GM23338 (cell line): ENCODE data around the gene POR. TPM values are rescaled to one million over a fixed set of nuclear protein-coding genes. Genes with fewer than 3 reads are reported as not detected.

Source experiments
- ATAC-seq: fragments of 200-7000 bp; cut with Tn5 transposase; 3 replicates; pipeline ENCODE4 v1.9.1; 2020
- DNase-seq: peaks from one replicate; pipeline ENCODE4 v3.0.0-alpha.2; 2015; ENCODE audit warnings: low spot score
- H2AFZ ChIP-seq: fragments of 200-600 bp; sonication (generic); 2 replicates; pipeline ENCODE4 v1.8.0; 2016; ENCODE audit warnings: antibody characterized with exemption, mild to moderate bottlenecking, moderate library complexity
- H3F3A ChIP-seq: fragments of 200-600 bp; sonication (generic); replicated peaks from 2 replicates; pipeline ENCODE4 v1.8.0; 2017; ENCODE audit warnings: antibody characterized with exemption, mixed run types, low read depth
- H3K27ac ChIP-seq: fragments of 200-600 bp; sonication (generic); 2 replicates; pipeline ENCODE4 v1.6.1; 2016; ENCODE audit warnings: low read depth
- H3K27me3 ChIP-seq: fragments of 200-600 bp; sonication (generic); 2 replicates; pipeline ENCODE4 v1.8.0; 2016; ENCODE audit warnings: mild to moderate bottlenecking, mixed run types, moderate library complexity; ENCODE audit not compliant: insufficient read depth
- H3K36me3 ChIP-seq: fragments of 200-600 bp; sonication (generic); 2 replicates; pipeline ENCODE4 v1.8.0; 2016; ENCODE audit warnings: mild to moderate bottlenecking; ENCODE audit not compliant: insufficient read depth
- H3K4me1 ChIP-seq: fragments of 200-600 bp; sonication (generic); 2 replicates; pipeline ENCODE4 v1.8.0; 2016; ENCODE audit warnings: mild to moderate bottlenecking, moderate library complexity; ENCODE audit not compliant: insufficient read depth
- H3K4me2 ChIP-seq: fragments of 200-600 bp; sonication (generic); 2 replicates; pipeline ENCODE4 v1.7.1; 2017; ENCODE audit warnings: mixed run types
- H3K4me3 ChIP-seq: fragments of 200-600 bp; sonication (generic); 2 replicates; pipeline ENCODE4 v1.6.1; 2016; ENCODE audit warnings: mixed run types
- H3K79me2 ChIP-seq: fragments of 200-600 bp; sonication (generic); replicated peaks from 2 replicates; pipeline ENCODE4 v1.8.0; 2017; ENCODE audit warnings: mild to moderate bottlenecking; ENCODE audit not compliant: insufficient read depth
- H3K9me2 ChIP-seq: fragments of 200-600 bp; sonication (generic); 2 replicates; pipeline ENCODE4 v1.8.0; 2017; ENCODE audit not compliant: insufficient read depth
- H4K20me1 ChIP-seq: fragments of 200-600 bp; sonication (generic); replicated peaks from 2 replicates; pipeline ENCODE4 v1.8.0; 2017; ENCODE audit warnings: mild to moderate bottlenecking; ENCODE audit not compliant: insufficient read depth
- H3K27ac Mint-ChIP-seq: 2 replicates; pipeline ENCODE4 v1.8.0; 2020; ENCODE audit warnings: inconsistent platforms, mild to moderate bottlenecking, moderate library complexity, mixed read lengths
- H3K27me3 Mint-ChIP-seq: 3 replicates; pipeline ENCODE4 v1.8.0; 2022; ENCODE audit warnings: low read depth, mild to moderate bottlenecking, moderate library complexity, mixed read lengths, inconsistent platforms; ENCODE audit not compliant: insufficient read depth, poor library complexity
- H3K36me3 Mint-ChIP-seq: 3 replicates; pipeline ENCODE4 v1.8.0; 2021; ENCODE audit warnings: low read depth, mild to moderate bottlenecking, inconsistent platforms, moderate library complexity, mixed read lengths
- H3K4me1 Mint-ChIP-seq: 3 replicates; pipeline ENCODE4 v1.8.0; 2020; ENCODE audit warnings: mild to moderate bottlenecking, inconsistent platforms, mixed read lengths
- H3K4me3 Mint-ChIP-seq: 3 replicates; pipeline ENCODE4 v1.8.0; 2021; ENCODE audit warnings: moderate library complexity, mild to moderate bottlenecking, inconsistent platforms, mixed read lengths
- H3K9me3 Mint-ChIP-seq: 3 replicates; pipeline ENCODE4 v1.8.0; 2020; ENCODE audit warnings: moderate library complexity, mild to moderate bottlenecking, inconsistent platforms, mixed read lengths
- ETS1 ChIP-seq: IDR thresholded peaks from 2 replicates; pipeline ENCODE4 v1.6.1; 2016; ENCODE audit warnings: antibody characterized with exemption
- EZH2 ChIP-seq: fragments of 200-600 bp; sonication (generic); IDR thresholded peaks from one replicate; pipeline ENCODE4 v1.8.0; 2017; ENCODE audit warnings: antibody characterized with exemption, mild to moderate bottlenecking, low read depth; ENCODE audit not compliant: unreplicated experiment
- EZH2phosphoT487 ChIP-seq: fragments of 200-600 bp; sonication (generic); IDR thresholded peaks from one replicate; pipeline ENCODE4 v1.8.1; 2018; ENCODE audit warnings: antibody characterized with exemption; ENCODE audit not compliant: unreplicated experiment
- JUNB ChIP-seq: IDR thresholded peaks from one replicate; pipeline ENCODE4 v1.6.1; 2016; ENCODE audit warnings: antibody characterized with exemption; ENCODE audit not compliant: unreplicated experiment
- NANOG ChIP-seq: IDR thresholded peaks from 2 replicates; pipeline ENCODE4 v1.6.1; 2016; ENCODE audit warnings: antibody characterized with exemption, borderline replicate concordance
- POLR2AphosphoS5 ChIP-seq: IDR thresholded peaks from 2 replicates; pipeline ENCODE4 v1.6.1; 2016; ENCODE audit warnings: antibody characterized with exemption, low read depth
- STAT1 ChIP-seq: IDR thresholded peaks from one replicate; pipeline ENCODE4 v1.6.1; 2016; ENCODE audit warnings: antibody characterized with exemption; ENCODE audit not compliant: unreplicated experiment
- ZNF114 ChIP-seq: fragments of 250-450 bp; sonication (Bioruptor Pico); IDR thresholded peaks from 2 replicates; pipeline ENCODE4 v1.5.0; 2020; ENCODE audit warnings: mild to moderate bottlenecking, moderate library complexity
- ZNF331 ChIP-seq: fragments of 250-450 bp; sonication (Bioruptor Pico); IDR thresholded peaks from 2 replicates; pipeline ENCODE4 v1.5.0; 2020; ENCODE audit warnings: low read depth, mild to moderate bottlenecking, moderate library complexity
- polyA plus RNA-seq: library from polyadenylated mRNA; unstranded; fragments of >200 nt; fragmentation: Nextera tagmentation; extraction: Ambion mirVana; gene quantifications from 2 replicates; pipeline ENCODE4 v1.2.1, GENCODE V29; 2016
- total RNA-seq: library from RNA; depleted of rRNA; stranded (reverse); fragments of >200 nt; shearing (Covaris generic); gene quantifications from 2 replicates; pipeline ENCODE4 v1.2.3, GENCODE V29; 2014
- TF ChIP-seq, protein P1 (sequence below): fragments of 250-450 bp; sonication (Bioruptor Pico); IDR thresholded peaks from 2 replicates; pipeline ENCODE4 v1.5.0; 2020; ENCODE audit warnings: mild to moderate bottlenecking, moderate library complexity
- TF ChIP-seq, protein P2 (sequence below), 2 experiments: fragments of 200-600 bp in 1 of 2; sonication (generic) in 1 of 2; conservative IDR thresholded peaks; 2 replicates each; pipeline versions ENCODE4 v1.5.1 to v1.6.1; 2016 to 2017; ENCODE audit warnings: antibody characterized with exemption in 2 of 2, low read depth in 2 of 2, mild to moderate bottlenecking in 2 of 2, moderate library complexity in 1 of 2
- TF ChIP-seq, protein P3 (sequence below): IDR thresholded peaks from one replicate; pipeline ENCODE4 v1.6.1; 2018; ENCODE audit warnings: antibody characterized with exemption; ENCODE audit not compliant: unreplicated experiment

The POR gene
- total and polyA plus RNA-seq, 2 experiments from 2014 or later: 126 to 164 TPM

DNA sequence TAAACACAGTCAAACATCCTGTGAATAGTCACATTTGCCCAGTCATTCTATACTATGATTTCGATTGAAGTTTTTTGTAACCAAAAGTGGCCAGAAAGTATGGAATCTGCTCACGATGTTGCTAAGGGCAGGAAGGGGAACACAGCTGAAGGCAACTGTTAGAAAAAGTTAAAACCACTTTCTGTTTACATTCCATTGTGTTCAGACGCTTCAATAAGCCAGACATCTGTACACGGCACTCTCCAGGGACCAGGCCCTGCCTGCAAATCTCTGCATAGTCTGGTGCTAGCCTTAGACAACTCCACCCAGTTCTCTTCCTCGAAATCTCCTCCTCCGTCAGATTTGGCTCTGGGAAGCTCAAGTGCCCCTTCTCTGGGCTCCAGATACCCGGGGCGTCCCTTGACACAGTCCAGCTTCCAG is 96.5 kb downstream of the POR start:
- Histone ChIP-seq H3K27ac (no peak overlapping the region), H3K4me1 (no peaks in the 10 kb centered on the region), H3K9me2 (no peaks in the 10 kb centered on the region), H3K4me3 (no peak overlapping the region), H3K27me3 (no peaks in the 10 kb centered on the region), H3F3A (no peaks in the 10 kb centered on the region), H3K79me2 (no peaks in the 10 kb centered on the region; the same call in 1 of the 2 replicates), H2AFZ (no peak overlapping the region), H3K36me3 (no peaks in the 10 kb centered on the region), H4K20me1 (no peaks in the 10 kb centered on the region; the same call in 1 of the 2 replicates), H3K4me2 (no peak overlapping the region)
- Mint-ChIP-seq H3K4me1 (no peaks in the 10 kb centered on the region), H3K9me3 (no peaks in the 10 kb centered on the region), H3K36me3 (peaks cover 16% of the 10 kb centered on the region), H3K4me3 (no peak overlapping the region), H3K27ac (peak overlapping the region; percentile 49; the same call in 1 of the 2 replicates), H3K27me3 (no peaks in the 10 kb centered on the region)
- no peak for DNase-seq
- TF ChIP-seq EZH2phosphoT487 (no peak), ETS1 (no peak), POLR2AphosphoS5 (no peak), ZNF331 (CRISPR knock-in tag) (no peak), EZH2 (no peak), STAT1 (no peak), ZNF114 (CRISPR knock-in tag) (no peak), JUNB (no peak), NANOG (no peak)
- TF ChIP-seq, protein P1, sequence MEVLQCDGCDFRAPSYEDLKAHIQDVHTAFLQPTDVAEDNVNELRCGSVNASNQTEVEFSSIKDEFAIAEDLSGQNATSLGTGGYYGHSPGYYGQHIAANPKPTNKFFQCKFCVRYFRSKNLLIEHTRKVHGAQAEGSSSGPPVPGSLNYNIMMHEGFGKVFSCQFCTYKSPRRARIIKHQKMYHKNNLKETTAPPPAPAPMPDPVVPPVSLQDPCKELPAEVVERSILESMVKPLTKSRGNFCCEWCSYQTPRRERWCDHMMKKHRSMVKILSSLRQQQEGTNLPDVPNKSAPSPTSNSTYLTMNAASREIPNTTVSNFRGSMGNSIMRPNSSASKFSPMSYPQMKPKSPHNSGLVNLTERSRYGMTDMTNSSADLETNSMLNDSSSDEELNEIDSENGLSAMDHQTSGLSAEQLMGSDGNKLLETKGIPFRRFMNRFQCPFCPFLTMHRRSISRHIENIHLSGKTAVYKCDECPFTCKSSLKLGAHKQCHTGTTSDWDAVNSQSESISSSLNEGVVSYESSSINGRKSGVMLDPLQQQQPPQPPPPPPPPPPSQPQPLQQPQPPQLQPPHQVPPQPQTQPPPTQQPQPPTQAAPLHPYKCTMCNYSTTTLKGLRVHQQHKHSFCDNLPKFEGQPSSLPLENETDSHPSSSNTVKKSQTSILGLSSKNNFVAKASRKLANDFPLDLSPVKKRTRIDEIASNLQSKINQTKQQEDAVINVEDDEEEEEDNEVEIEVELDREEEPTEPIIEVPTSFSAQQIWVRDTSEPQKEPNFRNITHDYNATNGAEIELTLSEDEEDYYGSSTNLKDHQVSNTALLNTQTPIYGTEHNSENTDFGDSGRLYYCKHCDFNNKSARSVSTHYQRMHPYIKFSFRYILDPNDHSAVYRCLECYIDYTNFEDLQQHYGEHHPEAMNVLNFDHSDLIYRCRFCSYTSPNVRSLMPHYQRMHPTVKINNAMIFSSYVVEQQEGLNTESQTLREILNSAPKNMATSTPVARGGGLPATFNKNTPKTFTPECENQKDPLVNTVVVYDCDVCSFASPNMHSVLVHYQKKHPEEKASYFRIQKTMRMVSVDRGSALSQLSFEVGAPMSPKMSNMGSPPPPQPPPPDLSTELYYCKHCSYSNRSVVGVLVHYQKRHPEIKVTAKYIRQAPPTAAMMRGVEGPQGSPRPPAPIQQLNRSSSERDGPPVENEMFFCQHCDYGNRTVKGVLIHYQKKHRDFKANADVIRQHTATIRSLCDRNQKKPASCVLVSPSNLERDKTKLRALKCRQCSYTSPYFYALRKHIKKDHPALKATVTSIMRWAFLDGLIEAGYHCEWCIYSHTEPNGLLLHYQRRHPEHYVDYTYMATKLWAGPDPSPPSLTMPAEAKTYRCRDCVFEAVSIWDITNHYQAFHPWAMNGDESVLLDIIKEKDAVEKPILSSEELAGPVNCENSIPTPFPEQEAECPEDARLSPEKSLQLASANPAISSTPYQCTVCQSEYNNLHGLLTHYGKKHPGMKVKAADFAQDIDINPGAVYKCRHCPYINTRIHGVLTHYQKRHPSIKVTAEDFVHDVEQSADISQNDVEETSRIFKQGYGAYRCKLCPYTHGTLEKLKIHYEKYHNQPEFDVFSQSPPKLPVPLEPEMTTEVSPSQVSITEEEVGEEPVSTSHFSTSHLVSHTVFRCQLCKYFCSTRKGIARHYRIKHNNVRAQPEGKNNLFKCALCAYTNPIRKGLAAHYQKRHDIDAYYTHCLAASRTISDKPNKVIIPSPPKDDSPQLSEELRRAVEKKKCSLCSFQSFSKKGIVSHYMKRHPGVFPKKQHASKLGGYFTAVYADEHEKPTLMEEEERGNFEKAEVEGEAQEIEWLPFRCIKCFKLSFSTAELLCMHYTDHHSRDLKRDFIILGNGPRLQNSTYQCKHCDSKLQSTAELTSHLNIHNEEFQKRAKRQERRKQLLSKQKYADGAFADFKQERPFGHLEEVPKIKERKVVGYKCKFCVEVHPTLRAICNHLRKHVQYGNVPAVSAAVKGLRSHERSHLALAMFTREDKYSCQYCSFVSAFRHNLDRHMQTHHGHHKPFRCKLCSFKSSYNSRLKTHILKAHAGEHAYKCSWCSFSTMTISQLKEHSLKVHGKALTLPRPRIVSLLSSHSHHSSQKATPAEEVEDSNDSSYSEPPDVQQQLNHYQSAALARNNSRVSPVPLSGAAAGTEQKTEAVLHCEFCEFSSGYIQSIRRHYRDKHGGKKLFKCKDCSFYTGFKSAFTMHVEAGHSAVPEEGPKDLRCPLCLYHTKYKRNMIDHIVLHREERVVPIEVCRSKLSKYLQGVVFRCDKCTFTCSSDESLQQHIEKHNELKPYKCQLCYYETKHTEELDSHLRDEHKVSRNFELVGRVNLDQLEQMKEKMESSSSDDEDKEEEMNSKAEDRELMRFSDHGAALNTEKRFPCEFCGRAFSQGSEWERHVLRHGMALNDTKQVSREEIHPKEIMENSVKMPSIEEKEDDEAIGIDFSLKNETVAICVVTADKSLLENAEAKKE (CRISPR knock-in tag): no peak
- TF ChIP-seq, protein P2, sequence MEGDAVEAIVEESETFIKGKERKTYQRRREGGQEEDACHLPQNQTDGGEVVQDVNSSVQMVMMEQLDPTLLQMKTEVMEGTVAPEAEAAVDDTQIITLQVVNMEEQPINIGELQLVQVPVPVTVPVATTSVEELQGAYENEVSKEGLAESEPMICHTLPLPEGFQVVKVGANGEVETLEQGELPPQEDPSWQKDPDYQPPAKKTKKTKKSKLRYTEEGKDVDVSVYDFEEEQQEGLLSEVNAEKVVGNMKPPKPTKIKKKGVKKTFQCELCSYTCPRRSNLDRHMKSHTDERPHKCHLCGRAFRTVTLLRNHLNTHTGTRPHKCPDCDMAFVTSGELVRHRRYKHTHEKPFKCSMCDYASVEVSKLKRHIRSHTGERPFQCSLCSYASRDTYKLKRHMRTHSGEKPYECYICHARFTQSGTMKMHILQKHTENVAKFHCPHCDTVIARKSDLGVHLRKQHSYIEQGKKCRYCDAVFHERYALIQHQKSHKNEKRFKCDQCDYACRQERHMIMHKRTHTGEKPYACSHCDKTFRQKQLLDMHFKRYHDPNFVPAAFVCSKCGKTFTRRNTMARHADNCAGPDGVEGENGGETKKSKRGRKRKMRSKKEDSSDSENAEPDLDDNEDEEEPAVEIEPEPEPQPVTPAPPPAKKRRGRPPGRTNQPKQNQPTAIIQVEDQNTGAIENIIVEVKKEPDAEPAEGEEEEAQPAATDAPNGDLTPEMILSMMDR (conservative IDR thresholded peaks at IDR 0.05; ENCODE audit: low read depth in 2 of 2): no peak
- TF ChIP-seq, protein P3, sequence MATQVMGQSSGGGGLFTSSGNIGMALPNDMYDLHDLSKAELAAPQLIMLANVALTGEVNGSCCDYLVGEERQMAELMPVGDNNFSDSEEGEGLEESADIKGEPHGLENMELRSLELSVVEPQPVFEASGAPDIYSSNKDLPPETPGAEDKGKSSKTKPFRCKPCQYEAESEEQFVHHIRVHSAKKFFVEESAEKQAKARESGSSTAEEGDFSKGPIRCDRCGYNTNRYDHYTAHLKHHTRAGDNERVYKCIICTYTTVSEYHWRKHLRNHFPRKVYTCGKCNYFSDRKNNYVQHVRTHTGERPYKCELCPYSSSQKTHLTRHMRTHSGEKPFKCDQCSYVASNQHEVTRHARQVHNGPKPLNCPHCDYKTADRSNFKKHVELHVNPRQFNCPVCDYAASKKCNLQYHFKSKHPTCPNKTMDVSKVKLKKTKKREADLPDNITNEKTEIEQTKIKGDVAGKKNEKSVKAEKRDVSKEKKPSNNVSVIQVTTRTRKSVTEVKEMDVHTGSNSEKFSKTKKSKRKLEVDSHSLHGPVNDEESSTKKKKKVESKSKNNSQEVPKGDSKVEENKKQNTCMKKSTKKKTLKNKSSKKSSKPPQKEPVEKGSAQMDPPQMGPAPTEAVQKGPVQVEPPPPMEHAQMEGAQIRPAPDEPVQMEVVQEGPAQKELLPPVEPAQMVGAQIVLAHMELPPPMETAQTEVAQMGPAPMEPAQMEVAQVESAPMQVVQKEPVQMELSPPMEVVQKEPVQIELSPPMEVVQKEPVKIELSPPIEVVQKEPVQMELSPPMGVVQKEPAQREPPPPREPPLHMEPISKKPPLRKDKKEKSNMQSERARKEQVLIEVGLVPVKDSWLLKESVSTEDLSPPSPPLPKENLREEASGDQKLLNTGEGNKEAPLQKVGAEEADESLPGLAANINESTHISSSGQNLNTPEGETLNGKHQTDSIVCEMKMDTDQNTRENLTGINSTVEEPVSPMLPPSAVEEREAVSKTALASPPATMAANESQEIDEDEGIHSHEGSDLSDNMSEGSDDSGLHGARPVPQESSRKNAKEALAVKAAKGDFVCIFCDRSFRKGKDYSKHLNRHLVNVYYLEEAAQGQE: no peak
- no peak for ATAC-seq
